Fibroblast of skin of right quadriceps (primary cell): Measurements from ENCODE around the gene NCAN.
"Not testable (repeated sequence)": the region's sequence is repeated elsewhere in the genome, so short reads cannot be mapped to it uniquely, and the experiment has no call there.

Source experiments
- DNase-seq: peaks from one replicate; pipeline ENCODE4 v3.0.0-alpha.2; 2013

Gene NCAN

GRCh38 chr19:19201697-19202630 is 9.8 kb upstream of the NCAN start:
- DNase-seq, result no peak

DNA sequence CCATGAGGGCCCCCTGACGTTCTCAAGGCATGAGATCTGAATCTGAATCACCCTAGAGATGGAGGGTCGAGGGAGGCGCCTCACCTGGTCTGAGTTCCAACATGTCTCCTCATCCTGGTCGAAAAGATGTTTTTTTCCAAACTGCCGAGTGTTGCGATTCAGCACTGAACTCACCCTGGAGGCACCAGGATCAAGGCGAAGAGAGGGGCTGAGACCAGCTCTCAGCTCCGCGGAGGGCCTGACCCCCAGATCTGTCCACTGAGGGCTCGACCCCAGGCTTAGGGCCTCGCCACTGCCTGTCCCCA is 9.1 kb upstream of the NCAN start:
- no peak for DNase-seq

GRCh38 chr19:19203012-19203856 is 8.5 kb upstream of the NCAN start, which contains the start of gene NR2C2AP:
TSS of gene NR2C2AP (minus strand) at chr19:19203414. CDS start at chr19:19203060, 354 bp downstream.
- DNase-seq, result peak; percentile 86

DNA sequence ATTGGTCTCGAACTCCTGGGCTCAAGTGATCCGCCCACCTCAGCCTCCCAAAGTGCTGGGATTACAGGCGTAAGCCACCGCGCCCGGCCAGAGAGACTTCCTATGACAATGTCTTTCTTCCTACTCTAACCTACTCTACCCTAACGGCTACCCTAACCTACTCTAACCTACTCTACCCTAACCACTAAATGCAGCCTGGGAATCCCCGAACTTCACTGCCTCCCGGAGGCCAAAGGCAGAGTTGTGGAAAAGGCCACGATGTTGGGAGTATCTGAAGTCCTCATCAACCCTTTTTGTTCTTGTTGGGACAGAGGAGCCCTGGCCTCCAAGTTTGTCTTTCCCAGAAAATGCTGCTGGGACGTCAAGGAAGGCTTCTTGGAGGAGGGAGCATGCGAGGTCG is 7.6 kb upstream of the NCAN start:
- no peak for DNase-seq

DNA sequence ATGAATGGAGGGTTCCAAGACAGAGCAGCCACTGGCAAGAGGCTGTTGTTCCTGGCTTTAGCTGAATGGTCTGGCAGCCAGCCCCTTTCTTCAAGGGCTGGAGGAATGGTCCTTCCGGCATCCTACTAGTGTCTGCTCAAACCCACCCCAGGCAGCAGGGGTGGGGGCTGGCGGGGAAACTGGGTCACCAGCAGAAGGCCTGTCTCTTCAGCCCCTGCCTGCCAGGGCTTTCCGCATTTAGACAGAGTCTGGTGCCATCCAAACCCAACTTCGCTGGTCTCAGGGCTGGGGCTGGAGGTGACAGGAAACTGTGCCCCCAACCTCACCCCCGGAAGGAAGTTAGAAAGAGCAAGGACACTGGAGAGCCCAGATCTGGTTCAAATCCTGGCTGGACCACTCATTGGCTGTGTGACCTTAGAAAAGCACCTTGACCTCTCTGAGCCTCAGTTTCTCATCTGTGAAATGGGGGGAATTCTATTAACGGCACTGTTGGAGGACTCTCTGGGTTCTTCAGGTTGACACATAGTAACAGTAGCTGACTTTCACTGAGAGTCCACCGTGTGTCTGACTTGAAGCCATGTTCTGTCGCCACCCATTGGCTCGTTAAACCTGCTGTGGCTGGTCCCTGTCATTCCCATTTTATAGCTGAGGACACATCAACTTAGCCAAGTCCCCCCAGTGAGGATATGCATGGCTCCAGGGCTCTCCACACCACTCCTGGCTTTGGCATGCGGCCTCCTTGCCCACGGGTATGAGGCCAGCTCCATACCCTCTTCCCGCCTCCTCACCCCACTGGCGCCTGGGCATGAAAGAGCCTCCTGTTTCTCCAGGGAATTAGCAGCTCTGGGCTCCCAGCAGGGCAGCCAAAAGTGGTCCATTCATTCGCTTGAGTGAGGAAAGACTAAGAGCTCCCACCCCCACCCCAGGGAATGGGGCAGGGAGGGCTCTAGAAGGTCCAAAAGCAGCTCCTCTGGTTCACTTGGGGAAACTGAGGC is 6.0 kb upstream of the NCAN start:
- no peak for DNase-seq

- no peak for DNase-seq
Observed at GRCh38 chr19:19206938-19207337, 4.8 kb upstream of the NCAN start.

DNA sequence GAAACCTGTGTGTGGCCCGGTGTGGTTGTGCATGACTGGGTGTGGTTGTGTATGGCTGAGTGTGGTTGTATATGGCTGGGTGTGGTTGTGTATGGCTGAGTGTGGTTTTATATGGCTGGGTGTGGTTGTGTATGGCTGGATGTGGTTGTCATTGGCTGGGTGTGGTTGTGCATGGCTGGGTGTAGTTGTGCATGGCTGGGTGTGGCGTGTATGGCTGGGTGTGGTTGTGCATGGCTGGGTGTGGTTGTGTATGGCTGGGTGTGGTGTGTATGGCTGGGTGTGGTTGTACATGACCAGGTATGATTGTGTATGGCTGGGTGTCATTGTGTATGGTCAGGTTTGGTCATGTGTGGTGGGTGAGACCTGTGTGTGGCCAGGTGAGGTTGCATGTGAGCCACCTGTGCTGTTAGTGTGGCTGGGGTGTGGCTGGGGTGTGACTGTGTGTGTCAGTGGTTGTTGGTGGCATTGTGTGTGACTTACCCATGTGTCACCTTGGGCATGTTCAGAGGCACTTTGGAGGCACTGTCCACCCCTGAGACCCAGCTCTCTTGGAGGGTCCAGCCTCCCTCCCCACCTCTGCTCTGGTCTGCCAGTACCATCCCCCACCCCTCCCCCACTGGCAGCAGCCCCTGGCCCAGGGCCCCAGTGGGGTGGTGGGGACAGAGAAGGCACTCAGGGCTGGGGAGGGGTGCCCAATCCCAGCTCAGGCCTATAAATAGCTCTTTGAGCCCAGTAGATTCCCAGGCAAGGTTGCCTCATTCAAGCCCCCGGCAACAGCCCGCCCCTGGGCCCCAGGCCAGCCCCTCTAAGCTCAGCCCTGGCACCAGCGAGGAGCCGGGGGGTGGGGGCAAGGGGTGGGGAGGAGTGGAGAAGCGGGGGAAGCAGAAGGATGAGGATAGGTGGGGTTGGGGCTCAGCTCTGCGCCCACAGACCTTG is 3.9 kb upstream of the NCAN start:
- DNase-seq, result no peak

DNA sequence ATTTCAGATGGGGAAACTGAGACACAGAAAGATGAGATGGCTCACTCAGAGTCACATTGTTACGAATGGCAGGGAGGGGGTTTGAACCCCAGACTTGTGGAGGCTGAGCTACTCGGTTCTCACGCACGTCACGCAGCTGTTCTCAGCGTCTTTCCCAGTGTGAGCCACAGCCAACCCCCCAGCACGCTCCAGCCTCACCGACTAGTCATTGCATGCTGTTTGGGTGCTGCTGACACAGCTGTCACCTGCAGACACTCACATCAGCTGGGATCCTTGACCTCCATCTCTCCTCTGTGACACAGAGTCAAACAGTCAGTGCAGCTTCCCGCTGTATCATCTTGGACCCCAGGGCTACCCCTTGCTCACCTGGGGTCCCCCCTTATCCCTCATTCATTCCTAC is 2.4 kb upstream of the NCAN start:
- DNase-seq, result no peak

GRCh38 chr19:19212916-19213315 is 1.2 kb downstream of the NCAN start:
- no peak for DNase-seq

GRCh38 chr19:19213426-19214158 is 1.8 kb downstream of the NCAN start:
- no peak for DNase-seq

GRCh38 chr19:19214159-19214490 is 2.4 kb downstream of the NCAN start:
- no peak for DNase-seq

GRCh38 chr19:19214892-19215291 is 3.1 kb downstream of the NCAN start:
- peak; percentile 39 for DNase-seq

DNA sequence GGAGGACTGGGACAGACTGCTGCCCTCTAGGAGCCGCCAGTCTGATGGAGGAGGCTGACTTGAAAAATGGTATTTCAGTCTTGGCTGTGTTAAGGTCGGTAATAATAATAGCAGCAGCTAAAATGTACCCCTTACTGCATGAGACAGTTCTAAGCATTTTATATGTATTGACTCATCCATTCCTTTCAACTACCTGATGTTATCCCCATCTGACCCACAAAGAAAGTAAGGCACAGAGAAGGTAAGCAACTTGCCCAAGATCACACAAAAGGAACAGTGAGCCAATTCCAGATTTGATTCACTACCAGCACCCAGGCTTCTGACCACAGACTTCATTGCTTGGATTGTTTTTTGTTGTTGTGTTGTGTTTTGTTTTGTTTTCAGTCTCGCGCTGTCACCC is 4.0 kb downstream of the NCAN start:
- DNase-seq, result no peak

- peak; percentile 12 for DNase-seq
Observed at GRCh38 chr19:19217099-19217498, 5.3 kb downstream of the NCAN start.

DNA sequence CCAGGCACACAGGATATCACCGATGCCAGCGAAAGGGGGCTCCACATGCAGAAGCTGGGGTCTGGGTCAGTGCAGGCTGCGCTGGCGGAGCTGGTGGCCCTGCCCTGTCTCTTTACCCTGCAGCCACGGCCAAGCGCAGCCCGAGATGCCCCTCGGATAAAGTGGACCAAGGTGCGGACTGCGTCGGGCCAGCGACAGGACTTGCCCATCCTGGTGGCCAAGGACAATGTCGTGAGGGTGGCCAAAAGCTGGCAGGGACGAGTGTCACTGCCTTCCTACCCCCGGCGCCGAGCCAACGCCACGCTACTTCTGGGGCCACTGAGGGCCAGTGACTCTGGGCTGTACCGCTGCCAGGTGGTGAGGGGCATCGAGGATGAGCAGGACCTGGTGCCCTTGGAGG is 7.2 kb downstream of the NCAN start:
- DNase-seq, result no peak

DNA sequence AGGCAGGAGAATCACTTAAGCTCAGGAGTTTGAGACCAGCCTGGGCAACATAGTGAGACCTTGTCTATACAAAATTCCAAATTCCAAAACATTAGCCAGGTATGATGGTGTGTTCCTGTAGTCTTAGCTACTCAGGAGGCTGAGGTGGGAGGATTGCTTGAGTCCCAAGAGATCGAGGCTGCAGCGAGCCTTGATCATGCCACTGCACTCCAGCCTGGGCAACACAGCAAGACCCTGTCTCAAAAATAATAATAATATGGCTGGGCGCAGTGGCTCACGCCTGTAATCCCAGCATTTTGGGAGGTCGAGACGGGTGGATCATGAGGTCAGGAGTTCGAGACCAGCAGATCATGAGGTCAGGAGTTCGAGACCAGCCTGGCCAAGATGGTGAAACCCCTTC is 9.2 kb downstream of the NCAN start:
- not testable (repeated sequence) for DNase-seq

DNA sequence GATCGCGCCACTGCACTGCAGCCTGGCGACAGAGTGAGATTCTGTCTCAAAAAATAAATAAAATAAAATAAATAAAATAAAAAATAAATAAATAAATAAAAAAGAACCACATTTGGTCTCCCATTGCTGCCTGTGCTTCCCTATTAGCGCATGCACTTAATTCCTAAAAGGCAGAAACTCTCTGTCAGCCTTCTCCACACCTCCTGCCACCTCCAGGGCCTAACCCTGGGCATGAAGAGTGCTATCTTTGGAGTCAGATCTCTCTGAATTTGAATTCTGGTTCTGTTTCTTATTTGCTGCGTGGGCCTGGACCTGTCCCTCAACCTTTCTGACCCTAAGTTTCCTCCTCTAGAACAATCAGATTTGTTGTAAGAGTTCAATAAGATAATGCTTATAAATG is 11.3 kb downstream of the NCAN start:
- DNase-seq, result no peak

GRCh38 chr19:19223636-19224035 is 11.9 kb downstream of the NCAN start:
- no peak for DNase-seq

DNA sequence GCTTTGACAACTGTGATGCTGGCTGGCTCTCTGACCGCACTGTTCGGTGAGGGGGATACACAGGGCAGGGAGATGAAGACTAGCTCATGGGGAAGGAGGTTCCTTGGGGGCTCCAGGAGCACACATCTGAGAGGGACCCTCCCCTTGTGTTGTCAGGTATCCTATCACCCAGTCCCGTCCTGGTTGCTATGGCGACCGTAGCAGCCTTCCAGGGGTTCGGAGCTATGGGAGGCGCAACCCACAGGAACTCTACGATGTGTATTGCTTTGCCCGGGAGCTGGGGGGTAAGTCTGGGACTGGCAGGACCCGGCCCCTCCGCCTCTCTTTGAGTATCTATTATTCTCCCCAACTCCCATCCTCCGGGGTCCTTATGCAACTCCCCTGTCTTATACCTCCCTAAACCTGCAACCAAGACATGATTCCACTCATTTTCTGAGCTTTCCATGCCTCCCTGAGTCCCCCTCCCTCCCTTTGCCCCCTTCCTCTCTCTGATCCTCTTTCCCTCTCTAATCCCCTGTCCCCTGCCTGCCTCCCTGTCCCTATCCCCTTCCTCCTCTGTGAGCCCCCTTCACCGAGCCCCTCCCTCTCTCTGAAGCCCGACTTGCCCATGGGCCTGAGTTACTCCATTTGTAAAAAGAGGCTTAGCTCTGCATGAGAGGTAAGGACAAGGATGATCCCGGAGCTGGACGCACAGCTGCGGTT is 12.5 kb downstream of the NCAN start:
- DNase-seq, result no peak

DNA sequence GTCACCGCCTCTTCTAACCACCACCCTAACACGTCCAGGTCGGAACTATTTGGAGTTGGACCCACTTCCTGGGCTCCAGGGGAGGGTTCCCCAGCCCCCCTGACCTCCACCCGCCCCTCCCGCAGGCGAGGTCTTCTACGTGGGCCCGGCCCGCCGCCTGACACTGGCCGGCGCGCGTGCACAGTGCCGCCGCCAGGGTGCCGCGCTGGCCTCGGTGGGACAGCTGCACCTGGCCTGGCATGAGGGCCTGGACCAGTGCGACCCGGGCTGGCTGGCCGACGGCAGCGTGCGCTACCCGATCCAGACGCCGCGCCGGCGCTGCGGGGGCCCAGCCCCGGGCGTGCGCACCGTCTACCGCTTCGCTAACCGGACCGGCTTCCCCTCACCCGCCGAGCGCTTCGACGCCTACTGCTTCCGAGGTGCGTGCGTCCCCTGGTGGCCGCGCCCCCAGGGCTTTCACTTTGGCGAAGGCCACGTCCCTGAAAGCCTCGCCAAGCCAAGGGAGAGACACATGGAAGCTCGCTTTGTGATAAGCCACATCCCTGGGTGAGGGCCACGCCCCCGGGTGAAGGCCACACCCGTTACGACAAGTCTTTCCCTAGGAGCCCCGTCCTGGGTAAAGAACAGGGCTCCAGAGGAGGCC is 13.2 kb downstream of the NCAN start:
- DNase-seq, result peak; percentile 53
